ENCODE data around the gene ALDH1L2. TPM values are rescaled to one million over a fixed set of nuclear protein-coding genes. Genes with fewer than 3 reads are reported as not detected.

Gene ALDH1L2
- total RNA-seq, 1 experiment from 2014 or later, result 1.9 TPM

DNA sequence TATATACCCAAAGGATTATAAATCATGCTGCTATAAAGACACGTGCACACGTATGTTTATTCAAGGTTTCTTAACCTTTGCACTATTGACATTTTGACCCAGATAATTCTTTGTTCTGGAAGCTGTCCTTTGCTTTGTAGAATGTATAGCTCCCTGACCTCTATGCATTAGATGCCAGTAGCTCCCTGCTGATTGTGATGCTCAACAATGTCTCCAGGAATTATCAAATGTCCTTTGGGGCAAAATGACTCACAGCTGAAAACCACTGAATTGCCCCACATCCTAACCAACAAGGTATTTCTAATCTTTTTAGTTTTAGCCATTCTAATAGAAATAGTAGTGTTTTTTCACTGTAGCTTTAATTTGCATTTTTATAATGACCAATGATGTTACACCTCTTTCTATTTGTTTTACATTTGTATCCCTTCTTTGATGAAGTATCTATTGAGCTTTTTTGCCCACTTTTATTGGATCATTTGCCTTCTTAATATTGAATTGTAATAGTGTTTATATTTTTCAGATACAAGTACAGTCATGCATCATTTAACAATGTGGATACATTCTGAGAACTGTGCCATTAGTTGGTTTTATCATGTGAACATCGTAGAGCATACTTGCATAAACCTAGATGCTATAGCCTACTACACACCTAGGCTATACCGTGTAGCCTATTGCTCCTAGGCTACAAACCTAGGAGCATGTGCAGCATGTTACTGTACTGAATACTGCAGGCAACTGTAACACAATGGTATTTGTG is 108.5 kb downstream of the ALDH1L2 start:
- Histone ChIP-seq H3K79me1 (ENCODE audit: insufficient read depth, low read depth, low read length, poor library complexity, severe bottlenecking) (no peaks in the 10 kb centered on the region), H3K27me3 (ENCODE audit: insufficient read depth, low read length) (no peaks in the 10 kb centered on the region), H2BK120ac (ENCODE audit: low read depth, low read length, poor library complexity, severe bottlenecking) (no peak overlapping the region), H3K18ac (ENCODE audit: insufficient read length, low read depth, low read length) (no peak overlapping the region), H2BK15ac (ENCODE audit: low read depth, low read length) (no peak overlapping the region), H2AK5ac (ENCODE audit: insufficient read length, low read length) (no peak overlapping the region), H3K14ac (ENCODE audit: insufficient read depth, low read length) (no peak overlapping the region), H2BK5ac (ENCODE audit: insufficient read length, low read length) (no peak overlapping the region), H3T11ph (ENCODE audit: low read length) (no peak overlapping the region), H2BK20ac (ENCODE audit: low read depth, low read length, poor library complexity, severe bottlenecking) (no peak overlapping the region), H4K91ac (ENCODE audit: insufficient read length, low read depth, low read length) (no peak overlapping the region), H2BK12ac (ENCODE audit: insufficient read length, low read depth, low read length) (no peak overlapping the region), H4K8ac (replicated peaks; ENCODE audit: insufficient read length, low read depth, low read length) (no peak overlapping the region), H3K9me3 (ENCODE audit: control insufficient read depth, low read depth, low read length) (no peaks in the 10 kb centered on the region), H3K23me2 (ENCODE audit: insufficient read length, low read depth, low read length, poor library complexity, severe bottlenecking) (peaks cover 3% of the 10 kb centered on the region), H3K9ac (ENCODE audit: extremely low read depth, insufficient read length, low read length) (no peak overlapping the region), H3K79me2 (ENCODE audit: insufficient read depth, low read length) (no peaks in the 10 kb centered on the region), H4K20me1 (ENCODE audit: control insufficient read depth, insufficient read depth, insufficient read length) (no peaks in the 10 kb centered on the region), H3K4me1 (ENCODE audit: insufficient read depth, low read length) (no peaks in the 10 kb centered on the region), H2AFZ (ENCODE audit: low read length) (no peak overlapping the region), H3K4me2 (ENCODE audit: insufficient read depth, insufficient read length, low read length) (no peak overlapping the region), H3K56ac (ENCODE audit: insufficient read length, low read depth, low read length) (no peak overlapping the region), H3K4ac (ENCODE audit: low read depth, low read length) (no peak overlapping the region), H3K23ac (ENCODE audit: insufficient read length, low read depth, low read length) (no peak overlapping the region), H3K27ac (ENCODE audit: insufficient read length, low read depth, low read length) (no peak overlapping the region), H4K5ac (ENCODE audit: insufficient read length, low read depth, low read length) (no peak overlapping the region)
- Mint-ChIP-seq H3K36me3 (ENCODE audit: insufficient read depth in 1 of 3, low read depth in 3 of 3) (no peaks in the 10 kb centered on the region), H3K9me3 (no peaks in the 10 kb centered on the region), H3K27me3 (ENCODE audit: low read depth) (peaks cover 1% of the 10 kb centered on the region), H3K4me3 (no peak overlapping the region), H3K4me1 (no peaks in the 10 kb centered on the region), H3K27ac (no peak overlapping the region)
- WGBS (ENCODE audit: extremely low coverage, insufficient read length, low lambda C conversion rate), result no CpG with 5 or more reads among the region's 4 CpGs
- no peak for DNase-seq
- TF ChIP-seq, protein P1, sequence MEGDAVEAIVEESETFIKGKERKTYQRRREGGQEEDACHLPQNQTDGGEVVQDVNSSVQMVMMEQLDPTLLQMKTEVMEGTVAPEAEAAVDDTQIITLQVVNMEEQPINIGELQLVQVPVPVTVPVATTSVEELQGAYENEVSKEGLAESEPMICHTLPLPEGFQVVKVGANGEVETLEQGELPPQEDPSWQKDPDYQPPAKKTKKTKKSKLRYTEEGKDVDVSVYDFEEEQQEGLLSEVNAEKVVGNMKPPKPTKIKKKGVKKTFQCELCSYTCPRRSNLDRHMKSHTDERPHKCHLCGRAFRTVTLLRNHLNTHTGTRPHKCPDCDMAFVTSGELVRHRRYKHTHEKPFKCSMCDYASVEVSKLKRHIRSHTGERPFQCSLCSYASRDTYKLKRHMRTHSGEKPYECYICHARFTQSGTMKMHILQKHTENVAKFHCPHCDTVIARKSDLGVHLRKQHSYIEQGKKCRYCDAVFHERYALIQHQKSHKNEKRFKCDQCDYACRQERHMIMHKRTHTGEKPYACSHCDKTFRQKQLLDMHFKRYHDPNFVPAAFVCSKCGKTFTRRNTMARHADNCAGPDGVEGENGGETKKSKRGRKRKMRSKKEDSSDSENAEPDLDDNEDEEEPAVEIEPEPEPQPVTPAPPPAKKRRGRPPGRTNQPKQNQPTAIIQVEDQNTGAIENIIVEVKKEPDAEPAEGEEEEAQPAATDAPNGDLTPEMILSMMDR (conservative IDR thresholded peaks at IDR 0.05), result no peak

All from H9 (cell line).